Measurements from ENCODE around the gene SLC25A10.

DNA sequence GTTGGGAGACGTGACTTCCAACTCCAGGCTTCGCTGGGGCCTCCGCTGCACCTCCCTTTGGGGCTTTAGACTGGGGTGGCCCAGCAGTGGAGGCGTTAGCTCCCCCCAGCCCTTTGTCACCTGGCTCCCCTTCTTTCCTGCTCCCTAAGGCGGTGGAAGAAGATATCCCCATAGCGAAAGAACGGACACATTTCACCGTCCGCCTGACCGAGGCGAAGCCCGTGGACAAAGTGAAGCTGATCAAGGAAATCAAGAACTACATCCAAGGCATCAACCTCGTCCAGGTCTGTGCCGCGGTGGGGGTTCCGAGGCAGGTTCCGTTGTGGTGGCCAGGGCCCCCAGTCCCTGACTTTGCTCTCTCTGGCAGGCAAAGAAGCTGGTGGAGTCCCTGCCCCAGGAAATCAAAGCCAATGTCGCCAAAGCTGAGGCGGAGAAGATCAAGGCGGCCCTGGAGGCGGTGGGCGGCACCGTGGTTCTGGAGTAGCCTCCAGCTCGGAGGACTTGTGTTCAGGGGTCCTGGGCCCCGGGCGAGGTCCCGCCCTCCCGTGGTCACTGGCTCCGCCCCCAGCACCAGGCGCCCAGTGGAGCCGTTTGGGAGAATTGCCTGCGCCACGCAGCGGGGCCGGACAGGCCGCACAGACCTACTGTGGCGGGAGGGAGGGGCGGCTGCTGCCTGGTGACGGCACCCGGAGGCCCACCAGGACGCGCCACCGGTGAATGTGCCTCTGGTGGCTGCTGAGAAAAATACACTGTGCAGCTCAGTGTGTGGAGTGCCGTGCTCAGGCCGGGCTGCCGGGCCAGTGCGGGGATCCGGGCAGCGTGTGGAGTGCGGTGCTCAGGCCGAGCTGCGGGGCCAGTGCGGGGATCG, 5.1 kb upstream of the SLC25A10 start:
- TF ChIP-seq POLR2A (IDR thresholded peaks at IDR 0.05), result no peak
- TF ChIP-seq, protein P1, sequence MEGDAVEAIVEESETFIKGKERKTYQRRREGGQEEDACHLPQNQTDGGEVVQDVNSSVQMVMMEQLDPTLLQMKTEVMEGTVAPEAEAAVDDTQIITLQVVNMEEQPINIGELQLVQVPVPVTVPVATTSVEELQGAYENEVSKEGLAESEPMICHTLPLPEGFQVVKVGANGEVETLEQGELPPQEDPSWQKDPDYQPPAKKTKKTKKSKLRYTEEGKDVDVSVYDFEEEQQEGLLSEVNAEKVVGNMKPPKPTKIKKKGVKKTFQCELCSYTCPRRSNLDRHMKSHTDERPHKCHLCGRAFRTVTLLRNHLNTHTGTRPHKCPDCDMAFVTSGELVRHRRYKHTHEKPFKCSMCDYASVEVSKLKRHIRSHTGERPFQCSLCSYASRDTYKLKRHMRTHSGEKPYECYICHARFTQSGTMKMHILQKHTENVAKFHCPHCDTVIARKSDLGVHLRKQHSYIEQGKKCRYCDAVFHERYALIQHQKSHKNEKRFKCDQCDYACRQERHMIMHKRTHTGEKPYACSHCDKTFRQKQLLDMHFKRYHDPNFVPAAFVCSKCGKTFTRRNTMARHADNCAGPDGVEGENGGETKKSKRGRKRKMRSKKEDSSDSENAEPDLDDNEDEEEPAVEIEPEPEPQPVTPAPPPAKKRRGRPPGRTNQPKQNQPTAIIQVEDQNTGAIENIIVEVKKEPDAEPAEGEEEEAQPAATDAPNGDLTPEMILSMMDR (IDR thresholded peaks at IDR 0.05), result no peak
